Natural killer cell treated with Interleukin-12 subunit alpha and Interleukin-12 subunit beta and Interleukin-15 and Interleukin-18, amount 100 ng/mL, for 72 hours (primary cell): Measurements from ENCODE around the gene DENND1C. TPM values are rescaled to one million over a fixed set of nuclear protein-coding genes. Genes with fewer than 3 reads are reported as not detected.

Source experiments
- ATAC-seq, 2 donors: fragments of 150-1000 bp; cut with Tn5 transposase in 1 of 2; sonication (Bioruptor Pico), chemical (Tn5 transposase) in 1 of 2; 2 replicates each; pipeline ENCODE4 v1.10.0; 2021
- DNase-seq: peaks from one replicate; pipeline ENCODE4 v3.0.0; 2022; ENCODE audit warnings: low spot score
- H3K27ac Mint-ChIP-seq, 2 donors: 1 replicate in 1 of 2; 2 replicates in 1 of 2; pipeline ENCODE4 v1.8.0; 2022; ENCODE audit warnings: mixed read lengths in 2 of 2, mild to moderate bottlenecking in 1 of 2, moderate library complexity in 1 of 2
- H3K27me3 Mint-ChIP-seq, 2 donors: 1 replicate in 1 of 2; 2 replicates in 1 of 2; pipeline ENCODE4 v1.8.0; 2022; ENCODE audit warnings: mixed read lengths in 2 of 2
- H3K36me3 Mint-ChIP-seq: one replicate; pipeline ENCODE4 v1.8.0; 2022; ENCODE audit warnings: mixed read lengths
- H3K4me1 Mint-ChIP-seq, 2 donors: 1 replicate in 1 of 2; 2 replicates in 1 of 2; pipeline ENCODE4 v1.8.0; 2022; ENCODE audit warnings: low read depth in 2 of 2, mixed read lengths in 2 of 2, mild to moderate bottlenecking in 1 of 2
- H3K4me3 Mint-ChIP-seq: one replicate; pipeline ENCODE4 v1.8.0; 2022; ENCODE audit warnings: mixed read lengths
- H3K9me3 Mint-ChIP-seq: 2 replicates; pipeline ENCODE4 v1.8.0; 2022; ENCODE audit warnings: mixed read lengths
- total RNA-seq, 2 donors: library from RNA; stranded (reverse); gene quantifications; one replicate each; pipeline ENCODE4 v1.2.3, GENCODE V29; 2022

DENND1C gene
- total RNA-seq, 2 donors from 2014 or later: 73.6 to 131 TPM

GRCh38 chr19:6479836-6480398, 1.7 kb downstream of the DENND1C start:
- Mint-ChIP-seq H3K4me1 (peaks cover 22 to 30% of the 10 kb centered on the region in 2 donors), H3K4me3 (peak overlapping the region; percentile 92), H3K36me3 (no peaks in the 10 kb centered on the region), H3K27ac (peak overlapping the region; percentile 96 to 98), H3K9me3 (no peaks in the 10 kb centered on the region), H3K27me3 (no peaks in the 10 kb centered on the region)
- DNase-seq: no peak
- no peak for ATAC-seq

- DNase-seq (no peak), ATAC-seq (no peak)
- Mint-ChIP-seq H3K36me3 (no peaks in the 10 kb centered on the region), H3K9me3 (no peaks in the 10 kb centered on the region), H3K27me3 (no peaks in the 10 kb centered on the region), H3K4me1 (peaks cover 22 to 30% of the 10 kb centered on the region in 2 donors), H3K4me3 (no peak overlapping the region), H3K27ac (no peak overlapping the region)
Measured at GRCh38 chr19:6478815-6479214, 2.8 kb downstream of the DENND1C start.

GRCh38 chr19:6476896-6477431, 4.6 kb downstream of the DENND1C start:
- Mint-ChIP-seq H3K27ac (no peak overlapping the region), H3K4me1 (peaks cover 18% of the 10 kb centered on the region in 2 donors), H3K27me3 (no peaks in the 10 kb centered on the region), H3K36me3 (no peaks in the 10 kb centered on the region), H3K4me3 (no peak overlapping the region), H3K9me3 (no peaks in the 10 kb centered on the region)
- no peak for ATAC-seq
- DNase-seq: no peak

- Mint-ChIP-seq H3K27ac (no peak overlapping the region), H3K4me1 (peaks cover 14 to 15% of the 10 kb centered on the region in 2 donors)
Measured at GRCh38 chr19:6476155-6476895, 5.3 kb downstream of the DENND1C start.

GRCh38 chr19:6475321-6476108, 6.1 kb downstream of the DENND1C start:
- no peaks in the 10 kb centered on the region for H3K27me3 Mint-ChIP-seq
- peaks cover 7 to 8% of the 10 kb centered on the region in 2 donors for H3K4me1 Mint-ChIP-seq
- H3K27ac Mint-ChIP-seq: no peak overlapping the region
- H3K36me3 Mint-ChIP-seq: no peaks in the 10 kb centered on the region
- no peak overlapping the region for H3K4me3 Mint-ChIP-seq
- ATAC-seq (no peak), DNase-seq (no peak)
- no peaks in the 10 kb centered on the region for H3K9me3 Mint-ChIP-seq

More at GRCh38 chr19:6476155-6476895, 5.3 kb downstream of the DENND1C start:
- no peaks in the 10 kb centered on the region for H3K9me3 Mint-ChIP-seq
- peak; percentile 86 to 90 for ATAC-seq
- no peaks in the 10 kb centered on the region for H3K36me3 Mint-ChIP-seq
- no peak overlapping the region for H3K4me3 Mint-ChIP-seq
- no peaks in the 10 kb centered on the region for H3K27me3 Mint-ChIP-seq
- no peak for DNase-seq

GRCh38 chr19:6473647-6474046, 7.9 kb downstream of the DENND1C start:
- DNase-seq (no peak), ATAC-seq (no peak)
- Mint-ChIP-seq H3K27me3 (no peaks in the 10 kb centered on the region), H3K27ac (no peak overlapping the region), H3K4me1 (no peaks in the 10 kb centered on the region), H3K36me3 (no peaks in the 10 kb centered on the region), H3K4me3 (no peak overlapping the region), H3K9me3 (no peaks in the 10 kb centered on the region)

- Mint-ChIP-seq H3K27ac (no peak overlapping the region), H3K36me3 (no peaks in the 10 kb centered on the region), H3K4me1 (no peaks in the 10 kb centered on the region), H3K9me3 (no peaks in the 10 kb centered on the region), H3K27me3 (no peaks in the 10 kb centered on the region), H3K4me3 (no peak overlapping the region)
- DNase-seq (no peak), ATAC-seq (no peak)
Measured at GRCh38 chr19:6472713-6473112, 8.9 kb downstream of the DENND1C start.

GRCh38 chr19:6471076-6471475, 10.5 kb downstream of the DENND1C start:
- Mint-ChIP-seq H3K36me3 (no peaks in the 10 kb centered on the region), H3K4me3 (no peak overlapping the region), H3K27ac (no peak overlapping the region), H3K9me3 (no peaks in the 10 kb centered on the region), H3K4me1 (no peaks in the 10 kb centered on the region), H3K27me3 (no peaks in the 10 kb centered on the region)
- no peak for ATAC-seq
- no peak for DNase-seq

- Mint-ChIP-seq H3K4me1 (no peaks in the 10 kb centered on the region), H3K9me3 (no peaks in the 10 kb centered on the region), H3K27me3 (no peaks in the 10 kb centered on the region), H3K27ac (no peak overlapping the region), H3K4me3 (no peak overlapping the region), H3K36me3 (no peaks in the 10 kb centered on the region)
- no peak for ATAC-seq
- no peak for DNase-seq
Measured at GRCh38 chr19:6470173-6470572, 11.4 kb downstream of the DENND1C start.

- Mint-ChIP-seq H3K4me3 (no peak overlapping the region), H3K4me1 (peaks cover 0 to 6% of the 10 kb centered on the region in 2 donors), H3K9me3 (no peaks in the 10 kb centered on the region), H3K27ac (no peak overlapping the region), H3K27me3 (no peaks in the 10 kb centered on the region), H3K36me3 (no peaks in the 10 kb centered on the region)
- no peak for DNase-seq
- ATAC-seq: no peak
Measured at GRCh38 chr19:6467384-6467783, 14.2 kb downstream of the DENND1C start.

- ATAC-seq (peak in 1 of 2 donors; percentile 14), DNase-seq (no peak)
- no peaks in the 10 kb centered on the region for H3K27me3 Mint-ChIP-seq
- H3K4me1 Mint-ChIP-seq: peaks cover 0 to 6% of the 10 kb centered on the region in 2 donors
- no peaks in the 10 kb centered on the region for H3K36me3 Mint-ChIP-seq
- H3K4me3 Mint-ChIP-seq: no peak overlapping the region
- H3K27ac Mint-ChIP-seq: no peak overlapping the region
- no peaks in the 10 kb centered on the region for H3K9me3 Mint-ChIP-seq
Measured at GRCh38 chr19:6466526-6467248, 14.9 kb downstream of the DENND1C start.

- peaks cover 1 to 7% of the 10 kb centered on the region in 2 donors for H3K4me1 Mint-ChIP-seq
- no peaks in the 10 kb centered on the region for H3K27me3 Mint-ChIP-seq
- no peak for DNase-seq
- no peak for ATAC-seq
- H3K36me3 Mint-ChIP-seq: no peaks in the 10 kb centered on the region
- H3K9me3 Mint-ChIP-seq: no peaks in the 10 kb centered on the region
- H3K27ac Mint-ChIP-seq: no peak overlapping the region
- H3K4me3 Mint-ChIP-seq: no peak overlapping the region
Measured at GRCh38 chr19:6465663-6466062, 15.9 kb downstream of the DENND1C start.

- Mint-ChIP-seq H3K4me3 (no peak overlapping the region), H3K4me1 (peaks cover 8 to 12% of the 10 kb centered on the region in 2 donors)
- no peak for DNase-seq
Measured at GRCh38 chr19:6465006-6465405, 16.6 kb downstream of the DENND1C start.

More at GRCh38 chr19:6465006-6465405, 16.6 kb downstream of the DENND1C start:
- H3K27ac Mint-ChIP-seq: no peak overlapping the region
- no peaks in the 10 kb centered on the region for H3K27me3 Mint-ChIP-seq
- H3K36me3 Mint-ChIP-seq: no peaks in the 10 kb centered on the region
- ATAC-seq: no peak
- no peaks in the 10 kb centered on the region for H3K9me3 Mint-ChIP-seq
